Endometrial microvascular endothelial cells (primary cell): ENCODE measurements around the gene HYAL1. TPM values are rescaled to one million over a fixed set of nuclear protein-coding genes. Genes with fewer than 3 reads are reported as not detected.
"Not testable (repeated sequence)": the region's sequence is repeated elsewhere in the genome, so short reads cannot be mapped to it uniquely, and the experiment has no call there.

Experiments used
- in situ Hi-C: cut with HindIII; loops from 2 replicates; pipeline ENCODE4 v1.10.0; 2017; ENCODE audit warnings: low sequenced_read_pairs, low pct_unique_long_range_greater_than_20kb; ENCODE audit errors: inconsistent ontology term
- total RNA-seq: library from RNA; depleted of rRNA; stranded (reverse); fragments of >200 nt; gene quantifications from one replicate; pipeline ENCODE4 v1.2.3, GENCODE V29; 2015; ENCODE audit errors: inconsistent ontology term

The HYAL1 gene
- total RNA-seq, 1 donor from 2014 or later, result 10.3 TPM

GRCh38 chr3:50266836-50267235, 36.5 kb downstream of the HYAL1 start:
- in situ Hi-C loops, result no loop called here

- in situ Hi-C loops, result no loop called here
Observed at GRCh38 chr3:50266017-50266416, 37.4 kb downstream of the HYAL1 start.

GRCh38 chr3:50265571-50265970, 37.8 kb downstream of the HYAL1 start:
- in situ Hi-C loops, result no loop called here

- in situ Hi-C loops, result no loop called here
Observed at GRCh38 chr3:50264964-50265485, 38.3 kb downstream of the HYAL1 start.

GRCh38 chr3:50264383-50264963, 38.9 kb downstream of the HYAL1 start:
- in situ Hi-C loops, result no loop called here

GRCh38 chr3:50263478-50264382, 39.6 kb downstream of the HYAL1 start:
- in situ Hi-C loops, result no loop called here

GRCh38 chr3:50262778-50263177, 40.6 kb downstream of the HYAL1 start:
- in situ Hi-C loops, result no loop called here

GRCh38 chr3:50262200-50262599, 41.2 kb downstream of the HYAL1 start:
- in situ Hi-C loops, result not testable (repeated sequence)

GRCh38 chr3:50261505-50261904, 41.9 kb downstream of the HYAL1 start:
- in situ Hi-C loops, result no loop called here

GRCh38 chr3:50260942-50261441, 42.4 kb downstream of the HYAL1 start:
- in situ Hi-C loops, result no loop called here

- in situ Hi-C loops, result no loop called here
Observed at GRCh38 chr3:50260027-50260941, 43.1 kb downstream of the HYAL1 start.

- in situ Hi-C loops, result no loop called here
Observed at GRCh38 chr3:50259432-50260026, 43.8 kb downstream of the HYAL1 start.

GRCh38 chr3:50258979-50259378, 44.4 kb downstream of the HYAL1 start:
- in situ Hi-C loops, result no loop called here

GRCh38 chr3:50258029-50258680, 45.2 kb downstream of the HYAL1 start:
- in situ Hi-C loops, result no loop called here

GRCh38 chr3:50256978-50257890, 46.1 kb downstream of the HYAL1 start:
- in situ Hi-C loops, result no loop called here

- in situ Hi-C loops, result no loop called here
Observed at GRCh38 chr3:50255251-50255615, 48.1 kb downstream of the HYAL1 start.

- in situ Hi-C loops, result no loop called here
Observed at GRCh38 chr3:50254577-50255250, 48.7 kb downstream of the HYAL1 start.
